ENCODE results near the gene NXNL1. TPM values are rescaled to one million over a fixed set of nuclear protein-coding genes. Genes with fewer than 3 reads are reported as not detected.

The NXNL1 gene
- total and polyA plus RNA-seq, 2 of the 8 experiments (the other 6 are each of a cell fraction or from before 2014, with no cell fraction given): not detected

- Histone ChIP-seq H3K4ac (replicated peaks; ENCODE audit: insufficient read length, low read depth, low read length) (no peak overlapping the region), H4K20me1 (replicated peaks in 1 of 2; ENCODE audit: control insufficient read depth in 1 of 2, insufficient read depth in 2 of 2, low read length in 2 of 2) (no peaks in the 10 kb centered on the region), H3K27ac (ENCODE audit: low read depth, low read length) (no peak overlapping the region), H3K79me1 (ENCODE audit: low read depth, low read length) (no peaks in the 10 kb centered on the region), H4K8ac (ENCODE audit: extremely low read depth, insufficient read depth, low read length) (peak overlapping the region; percentile 32; the same call in 1 of the 2 replicates), H2AK5ac (ENCODE audit: low read depth, low read length) (no peak overlapping the region; the same call in 1 of the 2 replicates), H3K79me2 (ENCODE audit: control insufficient read depth in 1 of 2, insufficient read depth in 2 of 2, low read length in 2 of 2) (no peaks in the 10 kb centered on the region), H3K14ac (ENCODE audit: insufficient read length) (no peak overlapping the region), H2BK20ac (ENCODE audit: low read length) (no peak overlapping the region), H2BK15ac (ENCODE audit: low read length) (no peak overlapping the region), H3K23me2 (ENCODE audit: low read depth, low read length) (peaks cover 6% of the 10 kb centered on the region), H3K56ac (replicated peaks; ENCODE audit: insufficient read length, low read depth, low read length) (no peak overlapping the region), H3K18ac (ENCODE audit: extremely low read depth, low read length) (peak overlapping the region; percentile 67; the same call in 1 of the 2 replicates), H3K9me3 (ENCODE audit: insufficient read depth in 2 of 2, low read depth in 1 of 2, low read length in 1 of 2) (no peaks in the 10 kb centered on the region), H3K4me3 (ENCODE audit: extremely low read depth in 1 of 4, insufficient read depth in 2 of 4, low read depth in 3 of 4, low read length in 4 of 4) (peak overlapping the region in 1 of 4 experiments; percentile 65; a peak in 2 of 8 replicates), H2BK12ac (ENCODE audit: low read depth, low read length) (peak overlapping the region; percentile 63; the same call in 1 of the 2 replicates), H3K36me3 (ENCODE audit: control insufficient read depth in 2 of 4, insufficient read depth in 4 of 4, low read length in 3 of 4) (no peaks in the 10 kb centered on the region), H3K4me2 (ENCODE audit: insufficient read depth in 1 of 2, low read depth in 2 of 2, low read length in 2 of 2) (peak overlapping the region; percentile 54 to 84; a peak in 3 of 4 replicates), H3K27me3 (replicated peaks in 1 of 4; ENCODE audit: control insufficient read depth in 3 of 4, extremely low read depth in 1 of 4, insufficient read depth in 3 of 4, low read length in 3 of 4) (no peaks in the 10 kb centered on the region), H4K5ac (ENCODE audit: insufficient read length, low read depth, low read length) (no peak overlapping the region), H2BK5ac (ENCODE audit: low read depth, low read length) (no peak overlapping the region), H2BK120ac (replicated peaks; ENCODE audit: low read depth, low read length) (no peak overlapping the region), H2AFZ (ENCODE audit: low read length) (no peak overlapping the region), H4K91ac (replicated peaks; ENCODE audit: insufficient read length, low read length) (no peak overlapping the region), H3K4me1 (replicated peaks in 1 of 4; ENCODE audit: control insufficient read depth in 3 of 4, insufficient read depth in 4 of 4, low read length in 3 of 4) (peaks cover 0 to 19% (median 15%) of the 10 kb centered on the region in 4 experiments; a peak in 6 of 7 replicates), H3K9ac (replicated peaks in 1 of 4; ENCODE audit: extremely low read depth in 1 of 4, low read depth in 3 of 4, low read length in 3 of 4) (no peak overlapping the region), H3K23ac (ENCODE audit: insufficient read length) (no peak overlapping the region)
- CTCF ChIA-PET (ENCODE audit: partially characterized antibody): interaction anchor here (0.6 to 3.5 kb wide), 6 partner anchors 9 to 93 kb away, joined by 3 to 13 read pairs (median 3); no protein-coding TSS in a partner anchor
- WGBS, 2 experiments (ENCODE audit: extremely low coverage in 1 of 2, insufficient coverage in 1 of 2, insufficient read length in 1 of 2, insufficient replicate concordance in 2 of 2, low coverage in 1 of 2, low lambda C conversion rate in 2 of 2, missing lambda C conversion rate in 1 of 2): 71% methylated on average over 16 of the region's 18 CpGs; no CpG with 5 or more reads in 1 of the 2 experiments
- POLR2A ChIA-PET (ENCODE audit: partially characterized antibody): interaction anchor here (0.7 to 1.9 kb wide), 5 partner anchors 8 to 24 kb away, joined by 3 to 11 read pairs (median 4); partner anchors contain the start of genes PGLS and SLC27A1
- FAIRE-seq: no peak
- DNase-seq (ENCODE audit: low read depth in 1 of 2, low spot score in 2 of 2): no peak
- TF ChIP-seq ATF3 (IDR thresholded peaks at IDR 0.05; ENCODE audit: insufficient read depth, low read depth, low read length): no peak
- no peak for TF ChIP-seq EZH2 (IDR thresholded peaks at IDR 0.05; ENCODE audit: low read depth, low read length, severe bottlenecking)
- TF ChIP-seq PHF8 (conservative IDR thresholded peaks at IDR 0.05; ENCODE audit: low read depth, low read length): no peak
These were observed 26.8 kb upstream of the NXNL1 start for GRCh38 chr19:17487284-17488121.

Data from H1 (cell line).